OCI-LY7 (cell line): ENCODE measurements around the gene ELOVL6. TPM values are rescaled to one million over a fixed set of nuclear protein-coding genes. Genes with fewer than 3 reads are reported as not detected.

Source experiments
- BruUV-seq: library from RNA; stranded (reverse); fragments of 400-500 nt; replicated peaks from 2 replicates; lab custom pipeline; 2021; lab: Mats Ljungman, UMichigan
- CTCF ChIA-PET: fragments of 300-600 bp; sonication (Branson Sonifier 250); formaldehyde crosslinking; loops from one replicate; lab custom pipeline; 2022; ENCODE audit warnings: antibody characterized with exemption; ENCODE audit not compliant: unreplicated experiment; lab: Charles Lee
- POLR2A ChIA-PET: fragments of 300-600 bp; sonication (Branson Sonifier 250); formaldehyde crosslinking; loops from one replicate; lab custom pipeline; 2022; ENCODE audit warnings: antibody characterized with exemption; lab: Charles Lee
- DNase-seq: peaks from one replicate; pipeline ENCODE4 v3.0.0-alpha.2; 2015; ENCODE audit warnings: low spot score
- H2AFZ ChIP-seq: fragments of 200-600 bp; sonication (generic), shearing (Covaris generic); 2 replicates; pipeline ENCODE4 v1.6.1; 2014; ENCODE audit warnings: mild to moderate bottlenecking, antibody characterized with exemption, low read length, moderate library complexity
- H3K27ac ChIP-seq: fragments of 200-600 bp; sonication (generic); 2 replicates; pipeline ENCODE4 v1.5.1; 2014; ENCODE audit warnings: mixed run types, low read depth, mild to moderate bottlenecking, moderate library complexity, low read length, inconsistent platforms; ENCODE audit not compliant: poor library complexity, severe bottlenecking
- H3K36me3 ChIP-seq: fragments of 200-600 bp; sonication (generic); 2 replicates; pipeline ENCODE4 v1.6.1; 2014; ENCODE audit warnings: mild to moderate bottlenecking, antibody characterized with exemption, low read length, moderate library complexity, mixed read lengths; ENCODE audit not compliant: insufficient read depth
- H3K4me1 ChIP-seq: fragments of 200-600 bp; sonication (generic); 2 replicates; pipeline ENCODE4 v1.5.1; 2014; ENCODE audit warnings: mild to moderate bottlenecking, low read length; ENCODE audit not compliant: insufficient read depth, poor library complexity, severe bottlenecking
- H3K4me2 ChIP-seq: fragments of 200-600 bp; sonication (generic); 2 replicates; pipeline ENCODE4 v1.6.1; 2014; ENCODE audit warnings: mild to moderate bottlenecking, low read length
- H3K4me3 ChIP-seq: fragments of 200-600 bp; sonication (generic); 2 replicates; pipeline ENCODE4 v1.5.1; 2014; ENCODE audit warnings: mild to moderate bottlenecking, low read depth, low read length; ENCODE audit not compliant: poor library complexity, severe bottlenecking
- H3K79me2 ChIP-seq: fragments of 200-600 bp; sonication (generic); 2 replicates; pipeline ENCODE4 v1.6.1; 2016; ENCODE audit warnings: low read depth, mild to moderate bottlenecking, low read length, moderate library complexity, mixed read lengths; ENCODE audit not compliant: insufficient read depth
- H3K9me2 ChIP-seq: fragments of 200-600 bp; sonication (generic); 2 replicates; pipeline ENCODE4 v1.6.1; 2016; ENCODE audit warnings: mild to moderate bottlenecking, low read length, mixed read lengths; ENCODE audit not compliant: insufficient read depth
- H3K9me3 ChIP-seq: fragments of 200-600 bp; sonication (generic); 2 replicates; pipeline ENCODE4 v1.6.1; 2014; ENCODE audit warnings: mild to moderate bottlenecking, mixed run types, low read length, mixed read lengths
- H4K20me1 ChIP-seq: fragments of 200-600 bp; sonication (generic); 2 replicates; pipeline ENCODE4 v1.6.1; 2014; ENCODE audit warnings: mild to moderate bottlenecking, antibody characterized with exemption, low read length, moderate library complexity, mixed read lengths; ENCODE audit not compliant: insufficient read depth
- CTCF ChIP-seq: fragments of 200-600 bp; sonication (generic); conservative IDR thresholded peaks from 2 replicates; pipeline ENCODE4 v1.5.1; 2014; ENCODE audit warnings: mild to moderate bottlenecking, antibody characterized with exemption, low read length, moderate library complexity, mixed read lengths
- EZH2phosphoT487 ChIP-seq: fragments of 200-600 bp; sonication (generic); IDR thresholded peaks from 2 replicates; pipeline ENCODE4 v1.6.1; 2018; ENCODE audit warnings: low read depth, borderline replicate concordance, mild to moderate bottlenecking, mixed run types, antibody characterized with exemption, low read length, moderate library complexity, mixed read lengths
- intact Hi-C: fragments of 100-400 bp; cut with micrococcal nuclease; formaldehyde crosslinking; loops from one replicate; pipeline ENCODE4 v1.10.0; 2022; ENCODE audit not compliant: unreplicated experiment
- total RNA-seq, 2 experiments: library from RNA; depleted of rRNA in 1 of 2; stranded (reverse); fragments of >200 nt in 1 of 2; shearing (Covaris generic) in 1 of 2; gene quantifications; 2 replicates each; pipeline ENCODE4 v1.2.3, GENCODE V29; 2014 to 2022

The ELOVL6 gene
- total RNA-seq, 2 experiments from 2014 or later: 14.5 to 45.5 TPM

DNA sequence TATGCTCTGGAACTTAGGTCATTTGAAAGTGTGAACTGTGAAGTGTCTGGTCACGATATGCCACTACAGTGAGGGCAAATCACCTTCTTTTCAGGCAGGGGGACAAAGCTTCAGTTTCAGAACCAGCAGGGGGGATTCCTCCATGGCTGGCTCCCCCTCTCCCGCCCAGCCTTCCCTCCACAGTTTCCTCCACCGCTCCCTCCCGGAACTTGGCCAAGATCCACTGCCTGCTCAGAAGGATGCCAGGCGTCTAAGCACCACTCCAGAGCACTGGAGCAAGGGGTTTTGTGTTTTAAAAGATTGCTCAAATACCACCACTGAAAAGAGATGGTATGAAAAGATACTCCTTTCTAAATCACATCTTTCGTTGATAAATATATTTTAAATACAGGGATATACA lies 126.9 kb downstream of the ELOVL6 start:
- H4K20me1 ChIP-seq: no peaks in the 10 kb centered on the region
- no peaks in the 10 kb centered on the region for H3K4me1 ChIP-seq
- H3K4me2 ChIP-seq: no peak overlapping the region
- H3K27ac ChIP-seq: no peak overlapping the region
- no peak for TF ChIP-seq CTCF
- no peak for TF ChIP-seq EZH2phosphoT487
- no peak overlapping the region for H2AFZ ChIP-seq
- H3K9me3 ChIP-seq: no peaks in the 10 kb centered on the region
- H3K9me2 ChIP-seq: no peaks in the 10 kb centered on the region
- intact Hi-C loops: no loop called here
- CTCF ChIA-PET: no interaction called here
- no peaks in the 10 kb centered on the region for H3K79me2 ChIP-seq
- no TSS peak for BruUV-seq
- H3K36me3 ChIP-seq: 0 out of 2 replicates have a peak, but pooled peaks cover 6% of the 10 kb centered on the region
- DNase-seq: no peak
- no peak overlapping the region for H3K4me3 ChIP-seq
- POLR2A ChIA-PET: no interaction called here

- DNase-seq: no peak
- Histone ChIP-seq H4K20me1 (no peaks in the 10 kb centered on the region), H3K9me2 (no peaks in the 10 kb centered on the region), H3K36me3 (no peaks in the 10 kb centered on the region), H3K9me3 (no peaks in the 10 kb centered on the region), H3K27ac (no peak overlapping the region), H2AFZ (no peak overlapping the region), H3K4me2 (no peak overlapping the region), H3K79me2 (no peaks in the 10 kb centered on the region), H3K4me1 (no peaks in the 10 kb centered on the region), H3K4me3 (no peak overlapping the region)
- CTCF ChIA-PET: no interaction called here
- POLR2A ChIA-PET: interaction anchor here (0.6 to 0.7 kb wide), 2 partner anchors 146 to 464 kb away, joined by 3 read pairs; no protein-coding TSS in a partner anchor
- TF ChIP-seq EZH2phosphoT487: no peak
- TF ChIP-seq CTCF: no peak
- BruUV-seq: no TSS peak
- intact Hi-C loops: no loop called here
These were observed 130.2 kb downstream of the ELOVL6 start for GRCh38 chr4:110068248-110068647.

DNA sequence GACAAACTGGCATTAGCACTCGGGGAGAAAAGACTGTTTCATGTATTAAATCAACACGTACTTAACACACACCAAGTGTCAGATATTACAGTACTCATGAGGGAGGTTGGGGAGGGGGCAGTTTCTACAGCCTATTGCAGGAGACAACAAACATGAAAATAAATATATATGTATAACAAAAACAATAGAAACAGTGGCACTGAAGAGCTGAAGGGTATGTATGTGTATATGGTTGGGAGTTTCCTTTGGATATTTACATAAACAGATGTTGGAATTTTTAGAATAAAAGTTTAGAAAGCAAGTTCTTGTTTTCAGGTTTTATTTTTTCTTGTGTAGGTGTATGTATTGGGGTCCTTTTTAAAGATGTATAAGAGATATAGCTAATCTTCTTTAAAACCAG lies 133.5 kb downstream of the ELOVL6 start:
- Histone ChIP-seq H3K4me3 (no peak overlapping the region), H4K20me1 (no peaks in the 10 kb centered on the region), H3K4me1 (peaks cover 5% of the 10 kb centered on the region), H3K27ac (no peak overlapping the region), H3K9me3 (no peaks in the 10 kb centered on the region), H3K79me2 (no peaks in the 10 kb centered on the region), H2AFZ (no peak overlapping the region), H3K9me2 (no peaks in the 10 kb centered on the region), H3K36me3 (no peaks in the 10 kb centered on the region), H3K4me2 (no peak overlapping the region)
- no TSS peak for BruUV-seq
- intact Hi-C loops: no loop called here
- TF ChIP-seq EZH2phosphoT487: no peak
- no peak for TF ChIP-seq CTCF
- ChIA-PET POLR2A (interaction anchor here (1.0 kb wide), 1 partner anchor 16 kb away, joined by 4 read pairs; no protein-coding TSS in a partner anchor), CTCF (no interaction called here)
- no peak for DNase-seq
